Osteocyte (in vitro differentiated cells): ENCODE measurements around the gene MIEF2. TPM values are rescaled to one million over a fixed set of nuclear protein-coding genes. Genes with fewer than 3 reads are reported as not detected.
"Not testable (repeated sequence)": the region's sequence is repeated elsewhere in the genome, so short reads cannot be mapped to it uniquely, and the experiment has no call there.

Experiments
- DNase-seq: peaks from one replicate; pipeline ENCODE4 v3.0.0; 2021; ENCODE audit warnings: mixed read lengths; ENCODE audit not compliant: unreplicated experiment; ENCODE audit errors: extremely low spot score
- H3K27ac Mint-ChIP-seq: one replicate; pipeline ENCODE4 v1.8.0; 2021; ENCODE audit warnings: mild to moderate bottlenecking, mixed read lengths; ENCODE audit not compliant: unreplicated experiment
- H3K27me3 Mint-ChIP-seq: one replicate; pipeline ENCODE4 v1.8.0; 2021; ENCODE audit warnings: mixed read lengths; ENCODE audit not compliant: unreplicated experiment
- H3K36me3 Mint-ChIP-seq: one replicate; pipeline ENCODE4 v1.8.0; 2021; ENCODE audit warnings: mixed read lengths; ENCODE audit not compliant: unreplicated experiment
- H3K4me1 Mint-ChIP-seq: one replicate; pipeline ENCODE4 v1.8.0; 2021; ENCODE audit warnings: mixed read lengths; ENCODE audit not compliant: unreplicated experiment
- H3K4me3 Mint-ChIP-seq: one replicate; pipeline ENCODE4 v1.8.0; 2021; ENCODE audit warnings: mild to moderate bottlenecking, moderate library complexity, mixed read lengths; ENCODE audit not compliant: unreplicated experiment
- H3K9me3 Mint-ChIP-seq: one replicate; pipeline ENCODE4 v1.8.0; 2021; ENCODE audit warnings: mixed read lengths; ENCODE audit not compliant: unreplicated experiment
- CTCF ChIP-seq: fragments of 200-600 bp; sonication (generic); IDR thresholded peaks from 2 replicates; pipeline ENCODE4 v1.5.0; 2021; ENCODE audit warnings: antibody characterized with exemption, mild to moderate bottlenecking, moderate library complexity
- total RNA-seq: library from RNA; stranded (reverse); gene quantifications from 2 replicates; pipeline ENCODE4 v1.2.1, GENCODE V29; 2021

MIEF2 gene
- total RNA-seq, 1 donor from 2014 or later: 15.3 TPM

GRCh38 chr17:18280249-18280648 lies 19.8 kb downstream of the MIEF2 start:
- Mint-ChIP-seq H3K4me1 (no peaks in the 10 kb centered on the region), H3K4me3 (no peak overlapping the region), H3K27ac (no peak overlapping the region), H3K36me3 (peaks cover 32% of the 10 kb centered on the region), H3K9me3 (no peaks in the 10 kb centered on the region), H3K27me3 (no peaks in the 10 kb centered on the region)
- DNase-seq: no peak
- TF ChIP-seq CTCF: no peak

- H3K27ac Mint-ChIP-seq: no peak overlapping the region
- H3K27me3 Mint-ChIP-seq: no peaks in the 10 kb centered on the region
- DNase-seq: no peak
- H3K4me3 Mint-ChIP-seq: no peak overlapping the region
- no peaks in the 10 kb centered on the region for H3K4me1 Mint-ChIP-seq
- H3K9me3 Mint-ChIP-seq: no peaks in the 10 kb centered on the region
- TF ChIP-seq CTCF: no peak
- peaks cover 38% of the 10 kb centered on the region for H3K36me3 Mint-ChIP-seq
Measured at GRCh38 chr17:18280766-18281371, 20.4 kb downstream of the MIEF2 start.

GRCh38 chr17:18281788-18282187 lies 21.3 kb downstream of the MIEF2 start:
- Mint-ChIP-seq H3K27ac (no peak overlapping the region), H3K4me1 (no peaks in the 10 kb centered on the region), H3K27me3 (no peaks in the 10 kb centered on the region), H3K9me3 (no peaks in the 10 kb centered on the region), H3K4me3 (no peak overlapping the region), H3K36me3 (peaks cover 44% of the 10 kb centered on the region)
- TF ChIP-seq CTCF: no peak
- no peak for DNase-seq

- TF ChIP-seq CTCF: no peak
- H3K4me3 Mint-ChIP-seq: no peak overlapping the region
- no peaks in the 10 kb centered on the region for H3K27me3 Mint-ChIP-seq
- no peak for DNase-seq
- H3K27ac Mint-ChIP-seq: no peak overlapping the region
- no peaks in the 10 kb centered on the region for H3K9me3 Mint-ChIP-seq
- H3K4me1 Mint-ChIP-seq: no peaks in the 10 kb centered on the region
- peaks cover 58% of the 10 kb centered on the region for H3K36me3 Mint-ChIP-seq
Measured at GRCh38 chr17:18285296-18285695, 24.8 kb downstream of the MIEF2 start.

GRCh38 chr17:18291718-18292540 lies 31.5 kb downstream of the MIEF2 start:
- Mint-ChIP-seq H3K9me3 (no peaks in the 10 kb centered on the region), H3K4me3 (no peak overlapping the region), H3K27ac (no peak overlapping the region), H3K4me1 (no peaks in the 10 kb centered on the region), H3K27me3 (no peaks in the 10 kb centered on the region), H3K36me3 (peaks cover 46% of the 10 kb centered on the region)
- TF ChIP-seq CTCF: no peak
- DNase-seq: no peak

- H3K27ac Mint-ChIP-seq, DNase-seq, H3K4me1 Mint-ChIP-seq, H3K9me3 Mint-ChIP-seq, H3K27me3 Mint-ChIP-seq, H3K4me3 Mint-ChIP-seq: not testable (repeated sequence)
- H3K36me3 Mint-ChIP-seq: peaks cover 35% of the 10 kb centered on the region
Measured at GRCh38 chr17:18298061-18298460, 37.6 kb downstream of the MIEF2 start.
